ENCODE data around the gene TBC1D23.

The TBC1D23 gene

DNA sequence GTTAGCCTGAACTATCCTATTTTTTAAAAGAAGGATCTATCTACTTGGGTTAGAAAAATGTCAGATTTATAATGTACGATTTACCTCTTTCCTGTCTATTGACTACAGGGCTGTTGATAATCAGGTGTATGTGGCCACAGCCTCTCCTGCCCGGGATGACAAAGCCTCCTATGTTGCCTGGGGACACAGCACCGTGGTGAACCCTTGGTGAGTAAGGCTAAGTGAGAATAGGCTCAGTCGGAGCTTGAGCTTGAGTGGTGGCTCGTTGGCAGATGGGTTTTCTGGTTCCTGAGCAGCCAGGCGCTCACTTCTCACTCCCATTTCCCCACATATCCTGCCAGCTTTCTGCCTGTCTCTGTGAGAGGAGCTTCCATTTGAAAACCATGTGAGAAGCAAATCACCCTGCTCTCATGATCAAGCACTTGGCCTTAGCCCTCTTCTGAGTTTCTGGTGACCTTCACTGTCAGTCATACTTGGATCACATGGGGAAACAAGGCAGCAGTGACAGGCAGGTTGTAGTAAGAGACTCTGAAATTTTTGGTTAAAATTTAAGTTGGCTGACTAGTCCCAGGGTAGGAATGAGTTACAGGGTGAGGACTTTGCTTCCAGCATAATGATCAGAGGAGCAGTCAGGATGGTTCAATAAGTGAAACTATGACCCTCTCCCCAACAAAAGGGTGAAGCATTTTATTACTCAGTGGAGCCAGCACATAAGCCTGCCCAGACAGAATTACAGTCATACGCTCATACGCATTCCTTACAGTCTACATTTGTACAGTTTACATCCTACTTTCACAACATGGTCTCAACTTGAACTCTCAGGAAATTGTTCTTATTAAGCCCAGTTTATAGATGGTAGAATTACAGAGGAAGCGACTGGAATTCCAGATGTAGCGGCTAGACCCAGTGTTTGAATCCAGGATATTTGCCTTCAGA lies 91.8 kb downstream of the TBC1D23 start:
- no peaks in the 10 kb centered on the region for H3K4me1 ChIP-seq (ENCODE audit: control insufficient read depth, low read length)
- H4K20me1 ChIP-seq (ENCODE audit: control insufficient read depth, insufficient read depth, low read depth, low read length), result no peaks in the 10 kb centered on the region
- H3K27ac ChIP-seq (ENCODE audit: low read depth, low read length), result no peak overlapping the region
- H3K4me2 ChIP-seq (ENCODE audit: low read length), result no peak overlapping the region
- H3K4me3 ChIP-seq (ENCODE audit: low read length), result no peak overlapping the region
- no peaks in the 10 kb centered on the region for H3K9me2 ChIP-seq (replicated peaks; ENCODE audit: control insufficient read depth, low read length)
- H3F3A ChIP-seq (ENCODE audit: control insufficient read depth, insufficient read depth), result no peaks in the 10 kb centered on the region
- TF ChIP-seq EZH2phosphoT487 (IDR thresholded peaks at IDR 0.05; ENCODE audit: borderline replicate concordance, low read length), result no peak
- TF ChIP-seq, protein P1, sequence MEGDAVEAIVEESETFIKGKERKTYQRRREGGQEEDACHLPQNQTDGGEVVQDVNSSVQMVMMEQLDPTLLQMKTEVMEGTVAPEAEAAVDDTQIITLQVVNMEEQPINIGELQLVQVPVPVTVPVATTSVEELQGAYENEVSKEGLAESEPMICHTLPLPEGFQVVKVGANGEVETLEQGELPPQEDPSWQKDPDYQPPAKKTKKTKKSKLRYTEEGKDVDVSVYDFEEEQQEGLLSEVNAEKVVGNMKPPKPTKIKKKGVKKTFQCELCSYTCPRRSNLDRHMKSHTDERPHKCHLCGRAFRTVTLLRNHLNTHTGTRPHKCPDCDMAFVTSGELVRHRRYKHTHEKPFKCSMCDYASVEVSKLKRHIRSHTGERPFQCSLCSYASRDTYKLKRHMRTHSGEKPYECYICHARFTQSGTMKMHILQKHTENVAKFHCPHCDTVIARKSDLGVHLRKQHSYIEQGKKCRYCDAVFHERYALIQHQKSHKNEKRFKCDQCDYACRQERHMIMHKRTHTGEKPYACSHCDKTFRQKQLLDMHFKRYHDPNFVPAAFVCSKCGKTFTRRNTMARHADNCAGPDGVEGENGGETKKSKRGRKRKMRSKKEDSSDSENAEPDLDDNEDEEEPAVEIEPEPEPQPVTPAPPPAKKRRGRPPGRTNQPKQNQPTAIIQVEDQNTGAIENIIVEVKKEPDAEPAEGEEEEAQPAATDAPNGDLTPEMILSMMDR (IDR thresholded peaks at IDR 0.05; ENCODE audit: low read depth, low read length, poor library complexity, severe bottlenecking), result no peak
- H3K9me3 ChIP-seq (ENCODE audit: control insufficient read depth, insufficient read depth, low read length), result peaks cover 4% of the 10 kb centered on the region
- H3K79me2 ChIP-seq (ENCODE audit: control insufficient read depth, low read length), result no peaks in the 10 kb centered on the region
- peaks cover 74% of the 10 kb centered on the region for H3K36me3 ChIP-seq (ENCODE audit: control insufficient read depth, low read length)
- no peaks in the 10 kb centered on the region for H3K27me3 ChIP-seq (ENCODE audit: control insufficient read depth, low read length)

DNA sequence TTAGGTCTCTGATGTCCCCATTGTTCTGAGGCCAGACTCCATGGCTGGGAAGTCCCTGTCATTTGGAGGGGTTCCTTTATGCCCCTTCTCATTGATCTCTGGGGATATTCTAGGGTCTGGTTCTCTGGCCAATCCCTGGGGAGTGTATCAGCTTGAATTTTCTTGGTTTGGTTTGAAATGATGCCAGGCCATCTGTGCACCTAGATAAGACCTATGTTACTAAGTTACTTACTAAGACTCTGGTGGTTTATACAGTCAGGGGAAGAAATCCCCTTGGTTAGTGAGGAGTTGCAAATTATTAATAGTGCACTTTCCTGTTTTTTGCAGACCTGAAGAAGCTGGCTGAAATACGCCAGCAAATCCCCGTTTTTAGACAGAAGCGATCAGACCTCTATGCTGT lies 94.1 kb downstream of the TBC1D23 start:
- H3K27ac ChIP-seq (ENCODE audit: low read depth, low read length), result no peak overlapping the region
- no peak overlapping the region for H3K4me2 ChIP-seq (ENCODE audit: low read length)
- H3K9me3 ChIP-seq (ENCODE audit: control insufficient read depth, insufficient read depth, low read length), result peaks cover 4% of the 10 kb centered on the region
- no peaks in the 10 kb centered on the region for H3K27me3 ChIP-seq (ENCODE audit: control insufficient read depth, low read length)
- H3K4me1 ChIP-seq (ENCODE audit: control insufficient read depth, low read length), result no peaks in the 10 kb centered on the region
- TF ChIP-seq, protein P1 (IDR thresholded peaks at IDR 0.05; ENCODE audit: low read depth, low read length, poor library complexity, severe bottlenecking), result no peak
- TF ChIP-seq EZH2phosphoT487 (IDR thresholded peaks at IDR 0.05; ENCODE audit: borderline replicate concordance, low read length), result no peak
- H3K4me3 ChIP-seq (ENCODE audit: low read length), result no peak overlapping the region
- H3K9me2 ChIP-seq (replicated peaks; ENCODE audit: control insufficient read depth, low read length), result no peaks in the 10 kb centered on the region
- H4K20me1 ChIP-seq (ENCODE audit: control insufficient read depth, insufficient read depth, low read depth, low read length), result no peaks in the 10 kb centered on the region
- no peaks in the 10 kb centered on the region for H3K79me2 ChIP-seq (ENCODE audit: control insufficient read depth, low read length)
- H3K36me3 ChIP-seq (ENCODE audit: control insufficient read depth, low read length), result peaks cover 59% of the 10 kb centered on the region
- H3F3A ChIP-seq (ENCODE audit: control insufficient read depth, insufficient read depth), result no peaks in the 10 kb centered on the region

DNA sequence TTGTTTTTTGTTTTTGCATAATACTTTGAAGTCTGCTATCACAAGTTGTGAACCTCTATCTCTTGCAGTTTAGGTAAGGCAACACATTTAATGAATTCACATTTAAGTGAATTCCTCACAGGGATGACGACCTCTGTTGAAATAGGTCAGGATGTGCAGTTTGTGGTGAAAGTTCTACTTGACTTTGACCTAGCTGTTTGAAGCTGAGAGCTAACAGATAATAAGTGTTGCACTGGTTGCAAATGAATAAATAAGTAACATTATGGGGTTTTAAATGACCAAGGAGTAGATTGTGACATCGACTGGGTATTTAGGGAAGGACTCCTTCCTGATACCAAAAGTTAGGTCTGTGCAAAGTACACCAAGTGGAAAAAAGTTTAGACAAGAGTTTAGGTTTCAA lies 97.6 kb downstream of the TBC1D23 start:
- Histone ChIP-seq H3K9me3 (ENCODE audit: control insufficient read depth, insufficient read depth, low read length) (no peaks in the 10 kb centered on the region), H3K36me3 (ENCODE audit: control insufficient read depth, low read length) (peaks cover 64% of the 10 kb centered on the region), H3K4me1 (ENCODE audit: control insufficient read depth, low read length) (no peaks in the 10 kb centered on the region), H3K79me2 (ENCODE audit: control insufficient read depth, low read length) (no peaks in the 10 kb centered on the region), H4K20me1 (ENCODE audit: control insufficient read depth, insufficient read depth, low read depth, low read length) (no peaks in the 10 kb centered on the region), H3K9me2 (replicated peaks; ENCODE audit: control insufficient read depth, low read length) (no peaks in the 10 kb centered on the region), H3K4me2 (ENCODE audit: low read length) (no peak overlapping the region), H3K27me3 (ENCODE audit: control insufficient read depth, low read length) (no peaks in the 10 kb centered on the region), H3K27ac (ENCODE audit: low read depth, low read length) (no peak overlapping the region), H3K4me3 (ENCODE audit: low read length) (no peak overlapping the region), H3F3A (ENCODE audit: control insufficient read depth, insufficient read depth) (no peaks in the 10 kb centered on the region)
- no peak for TF ChIP-seq EZH2phosphoT487 (IDR thresholded peaks at IDR 0.05; ENCODE audit: borderline replicate concordance, low read length)
- TF ChIP-seq, protein P1 (IDR thresholded peaks at IDR 0.05; ENCODE audit: low read depth, low read length, poor library complexity, severe bottlenecking), result no peak

Data from DOHH2 (cell line).